GM12878 (cell line): ENCODE measurements around the gene LHFPL5. TPM values are rescaled to one million over a fixed set of nuclear protein-coding genes. Genes with fewer than 3 reads are reported as not detected.

ENCODE experiments used
- ATAC-seq: fragments of 200-7000 bp; cut with Tn5 transposase; 3 replicates; pipeline ENCODE4 v1.9.1; 2020; ENCODE audit warnings: mild to moderate bottlenecking, moderate library complexity
- BruUV-seq: library from RNA; stranded (reverse); fragments of 400-500 nt; replicated peaks from 2 replicates; lab custom pipeline; 2021; lab: Mats Ljungman, UMichigan
- CTCF ChIA-PET: fragments of 300-600 bp; sonication (Branson Sonifier 250); formaldehyde crosslinking; extraction: SDS; loops from one replicate; lab custom pipeline; 2021; ENCODE audit warnings: inconsistent platforms; lab: Yijun Ruan, JAX
- POLR2A ChIA-PET: fragments of 350-600 bp; formaldehyde crosslinking; extraction: SDS; loops from one replicate; lab custom pipeline; 2021; ENCODE audit warnings: inconsistent platforms; lab: Charles Lee
- RAD21 ChIA-PET: fragments of 300-600 bp; sonication (Branson Sonifier 250); formaldehyde crosslinking; loops from one replicate; lab custom pipeline; 2023; ENCODE audit warnings: antibody characterized with exemption; ENCODE audit not compliant: unreplicated experiment; lab: Charles Lee
- SMC1A ChIA-PET: fragments of 300-600 bp; sonication (Branson Sonifier 250); formaldehyde crosslinking; loops from one replicate; lab custom pipeline; 2023; ENCODE audit not compliant: unreplicated experiment, uncharacterized antibody; lab: Charles Lee
- DNase-seq: peaks from one replicate; pipeline ENCODE4 v3.0.0-alpha.2; 2011; ENCODE audit warnings: low read depth, low spot score
- FAIRE-seq: peaks from 3 replicates; lab custom pipeline; 2011; peaks lifted over from hg19 to GRCh38; lab: Jason Lieb, UNC
- H2AFZ ChIP-seq: 2 replicates; pipeline ENCODE4 v1.6.0; 2011; ENCODE audit warnings: low read depth, low read length, control low read depth; ENCODE audit not compliant: control insufficient read depth
- H3K27ac ChIP-seq: 2 replicates; pipeline ENCODE4 v1.5.1; 2011; ENCODE audit warnings: control low read depth; ENCODE audit not compliant: control insufficient read depth, insufficient read depth
- H3K27me3 ChIP-seq, 2 experiments: replicated peaks in 1 of 2; 2 replicates each; pipeline versions ENCODE4 v1.6.0 to v1.6.1; 2011; ENCODE audit warnings: low read length in 1 of 2; ENCODE audit not compliant: control insufficient read depth in 2 of 2, insufficient read depth in 2 of 2
- H3K36me3 ChIP-seq, 2 experiments: 2 replicates each; pipeline ENCODE4 v1.5.1; 2011; ENCODE audit warnings: low read length in 1 of 2; ENCODE audit not compliant: control insufficient read depth in 2 of 2, insufficient read depth in 2 of 2
- H3K4me1 ChIP-seq: 2 replicates; pipeline ENCODE4 v1.6.1; 2011; ENCODE audit warnings: mild to moderate bottlenecking, low read length, moderate library complexity, mixed read lengths; ENCODE audit not compliant: control insufficient read depth, insufficient read depth
- H3K4me2 ChIP-seq: 2 replicates; pipeline ENCODE4 v1.6.0; 2011; ENCODE audit warnings: control low read depth; ENCODE audit not compliant: control insufficient read depth, insufficient read depth
- H3K4me3 ChIP-seq: fragments of 200-600 bp; sonication (generic); 2 replicates; pipeline ENCODE4 v1.5.1; 2016
- H3K79me2 ChIP-seq: 2 replicates; pipeline ENCODE4 v1.6.0; 2011; ENCODE audit warnings: low read length; ENCODE audit not compliant: control insufficient read depth, insufficient read depth
- H3K9ac ChIP-seq: 2 replicates; pipeline ENCODE4 v1.8.0; 2011; ENCODE audit warnings: low read length, control low read depth, mixed read lengths; ENCODE audit not compliant: control insufficient read depth, insufficient read depth
- H3K9me3 ChIP-seq: replicated peaks from 3 replicates; pipeline ENCODE4 v1.5.1; 2011; ENCODE audit warnings: mild to moderate bottlenecking, low read length; ENCODE audit not compliant: control insufficient read depth, insufficient read depth
- H4K20me1 ChIP-seq: 2 replicates; pipeline ENCODE4 v1.6.0; 2011; ENCODE audit not compliant: control insufficient read depth, insufficient read depth
- CBFB ChIP-seq: IDR thresholded peaks from 2 replicates; pipeline ENCODE4 v1.6.1; 2016; ENCODE audit warnings: antibody characterized with exemption, low read depth
- EZH2 ChIP-seq: IDR thresholded peaks from 2 replicates; pipeline ENCODE4 v1.6.1; 2012; ENCODE audit warnings: low read depth, mild to moderate bottlenecking, control low read depth, inconsistent platforms, low read length, borderline replicate concordance; ENCODE audit not compliant: control insufficient read depth
- IRF4 ChIP-seq: IDR thresholded peaks from 2 replicates; pipeline ENCODE4 v1.6.1; 2011; ENCODE audit warnings: low read depth, low read length
- KAT2A ChIP-seq: conservative IDR thresholded peaks from 2 replicates; pipeline ENCODE4 v1.6.1; 2011; ENCODE audit warnings: low read depth, low read length; ENCODE audit not compliant: control insufficient read depth
- KDM1A ChIP-seq: fragments of 200-600 bp; sonication (generic); IDR thresholded peaks from 2 replicates; pipeline ENCODE4 v1.6.1; 2016; ENCODE audit warnings: borderline replicate concordance
- MLLT1 ChIP-seq: fragments of 450-650 bp; IDR thresholded peaks from 2 replicates; pipeline ENCODE4 v1.6.1; 2016; ENCODE audit warnings: mild to moderate bottlenecking
- MYC ChIP-seq: IDR thresholded peaks from 2 replicates; pipeline ENCODE4 v1.6.1; 2011; ENCODE audit warnings: mild to moderate bottlenecking, low read length, moderate library complexity, inconsistent platforms; ENCODE audit not compliant: insufficient read depth, insufficient replicate concordance, insufficient read length, severe bottlenecking
- NBN ChIP-seq: fragments of 450-650 bp; IDR thresholded peaks from 2 replicates; pipeline ENCODE4 v1.6.1; 2016
- NFYA ChIP-seq: IDR thresholded peaks from 2 replicates; pipeline ENCODE4 v1.6.1; 2011; ENCODE audit warnings: low read depth, mild to moderate bottlenecking, low read length, improper control_type of control experiment, borderline replicate concordance
- PML ChIP-seq: IDR thresholded peaks from 2 replicates; pipeline ENCODE4 v1.6.1; 2012; ENCODE audit warnings: low read length, inconsistent platforms
- POU2F2 ChIP-seq: IDR thresholded peaks from 3 replicates; pipeline ENCODE4 v1.6.1; 2011; ENCODE audit warnings: low read depth, mild to moderate bottlenecking, low read length, borderline replicate concordance
- RAD51 ChIP-seq: fragments of 450-650 bp; IDR thresholded peaks from 2 replicates; pipeline ENCODE4 v1.6.1; 2016; ENCODE audit warnings: moderate library complexity, mild to moderate bottlenecking, inconsistent platforms
- SMC3 ChIP-seq: IDR thresholded peaks from 2 replicates; pipeline ENCODE4 v1.6.1; 2011; ENCODE audit warnings: low read length, improper control_type of control experiment, borderline replicate concordance
- STAT1 ChIP-seq: fragments of 450-650 bp; conservative IDR thresholded peaks from 2 replicates; pipeline ENCODE4 v1.6.1; 2014; ENCODE audit warnings: antibody characterized with exemption, mild to moderate bottlenecking
- TARDBP ChIP-seq: IDR thresholded peaks from 2 replicates; pipeline ENCODE4 v1.6.1; 2016; ENCODE audit warnings: borderline replicate concordance
- USF2 ChIP-seq: IDR thresholded peaks from 2 replicates; pipeline ENCODE4 v1.6.1; 2011; ENCODE audit warnings: low read depth, low read length, improper control_type of control experiment, borderline replicate concordance
- ZNF207 ChIP-seq: fragments of 450-650 bp; IDR thresholded peaks from 2 replicates; pipeline ENCODE4 v1.6.1; 2014; ENCODE audit warnings: antibody characterized with exemption, mild to moderate bottlenecking, borderline replicate concordance
- WGBS: methylation state at CpG from one replicate; pipeline ENCODE4 v1.1.6; 2016; ENCODE audit warnings: low lambda C conversion rate; ENCODE audit not compliant: insufficient replicate concordance, insufficient coverage; ENCODE audit errors: missing lambda C conversion rate; 5-methylcytosine and 5-hydroxymethylcytosine counted together
- in situ Hi-C: fragments of 300-500 bp; cut with MboI; formaldehyde crosslinking; loops from 9 replicates; pipeline ENCODE4 v1.14.3; 2018; ENCODE audit warnings: mixed read lengths
- intact Hi-C: fragments of 100-400 bp; cut with micrococcal nuclease; formaldehyde crosslinking; loops from one replicate; pipeline ENCODE4 v1.14.2; 2022; ENCODE audit not compliant: unreplicated experiment
- polyA plus RNA-seq, 11 experiments: library from polyadenylated mRNA; depleted of rRNA in 4 of 11; unstranded in 6 of 11; stranded (reverse) in 5 of 11; fragments of >200 nt; fragmentation: Nextera tagmentation in 4 of 11; fragmentation: Illumina TruSeq in 1 of 11; extraction: Ambion mirVana in 4 of 11; extraction: Trizol in 1 of 11; gene quantifications; 1 replicate in 1 of 11; 2 replicates in 10 of 11; pipeline versions ENCODE4 v1.2.1 to v1.2.3, GENCODE V29; 2011 to 2016; ENCODE audit warnings: inconsistent platforms in 2 of 11, missing spikeins in 2 of 11, low read depth in 1 of 11
- total RNA-seq, 4 experiments: library from RNA; depleted of rRNA in 3 of 4; stranded (reverse); fragments of >200 nt in 3 of 4; fragmentation: Illumina TruSeq in 1 of 4; extraction: Trizol in 1 of 4; gene quantifications; 2 replicates each; pipeline versions ENCODE4 v1.2.1 to v1.2.3, GENCODE V29; 2013 to 2021
- TF ChIP-seq, protein P1 (sequence below): fragments of 450-650 bp; formaldehyde crosslinking; IDR thresholded peaks from 2 replicates; pipeline ENCODE4 v1.4.0; 2022; ENCODE audit warnings: mild to moderate bottlenecking, moderate library complexity
- TF ChIP-seq, protein P2 (sequence below): fragments of 450-650 bp; IDR thresholded peaks from 2 replicates; pipeline ENCODE4 v1.6.1; 2017; ENCODE audit warnings: low read depth, mild to moderate bottlenecking, moderate library complexity

The LHFPL5 gene
- total and polyA plus RNA-seq, 10 of the 15 experiments (the other 5 are each of a cell fraction or from before 2014, with no cell fraction given), result 0.11 TPM; not detected in 9

DNA sequence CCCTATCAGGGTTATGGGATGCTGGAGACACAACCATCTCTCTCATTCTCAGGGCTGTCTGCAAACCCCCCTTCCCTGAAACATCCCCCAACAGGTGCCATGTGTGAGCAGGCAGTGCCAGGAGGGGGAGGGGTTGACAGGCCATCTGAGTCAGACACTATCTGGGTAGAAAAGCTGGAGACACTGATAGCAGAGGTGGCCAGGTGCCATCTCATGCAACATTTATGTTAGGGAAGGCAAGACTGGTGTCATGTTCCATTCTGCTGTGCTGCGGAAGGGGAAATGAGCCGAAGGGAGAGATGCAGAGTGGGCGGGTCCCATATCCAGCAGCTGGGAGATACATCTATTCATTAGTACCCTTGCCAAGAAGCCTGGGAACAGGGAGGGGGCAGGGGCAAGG is 3.5 kb downstream of the LHFPL5 start (continued):
- TF ChIP-seq, protein P1, sequence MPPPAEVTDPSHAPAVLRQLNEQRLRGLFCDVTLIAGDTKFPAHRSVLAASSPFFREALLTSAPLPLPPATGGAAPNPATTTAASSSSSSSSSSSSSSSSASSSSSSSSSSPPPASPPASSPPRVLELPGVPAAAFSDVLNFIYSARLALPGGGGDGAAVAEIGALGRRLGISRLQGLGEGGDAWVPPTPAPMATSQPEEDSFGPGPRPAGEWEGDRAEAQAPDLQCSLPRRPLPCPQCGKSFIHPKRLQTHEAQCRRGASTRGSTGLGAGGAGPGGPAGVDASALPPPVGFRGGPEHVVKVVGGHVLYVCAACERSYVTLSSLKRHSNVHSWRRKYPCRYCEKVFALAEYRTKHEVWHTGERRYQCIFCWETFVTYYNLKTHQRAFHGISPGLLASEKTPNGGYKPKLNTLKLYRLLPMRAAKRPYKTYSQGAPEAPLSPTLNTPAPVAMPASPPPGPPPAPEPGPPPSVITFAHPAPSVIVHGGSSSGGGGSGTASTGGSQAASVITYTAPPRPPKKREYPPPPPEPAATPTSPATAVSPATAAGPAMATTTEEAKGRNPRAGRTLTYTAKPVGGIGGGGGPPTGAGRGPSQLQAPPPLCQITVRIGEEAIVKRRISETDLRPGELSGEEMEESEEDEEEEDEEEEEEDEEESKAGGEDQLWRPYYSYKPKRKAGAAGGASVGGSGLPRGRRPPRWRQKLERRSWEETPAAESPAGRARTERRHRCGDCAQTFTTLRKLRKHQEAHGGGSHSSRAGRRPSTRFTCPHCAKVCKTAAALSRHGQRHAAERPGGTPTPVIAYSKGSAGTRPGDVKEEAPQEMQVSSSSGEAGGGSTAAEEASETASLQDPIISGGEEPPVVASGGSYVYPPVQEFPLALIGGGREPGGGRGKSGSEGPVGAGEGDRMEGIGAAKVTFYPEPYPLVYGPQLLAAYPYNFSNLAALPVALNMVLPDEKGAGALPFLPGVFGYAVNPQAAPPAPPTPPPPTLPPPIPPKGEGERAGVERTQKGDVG (CRISPR knock-in tag), result no peak
- no peak for TF ChIP-seq STAT1
- TF ChIP-seq USF2, result no peak
- TF ChIP-seq CBFB, result no peak
- TF ChIP-seq NFYA, result no peak
- TF ChIP-seq IRF4, result no peak

- H3K9ac ChIP-seq, result no peak overlapping the region
- intact Hi-C loops (no loop called here), in situ Hi-C loops (no loop called here)
- no peak overlapping the region for H2AFZ ChIP-seq
- H3K27ac ChIP-seq, result no peak overlapping the region
- no peak for ATAC-seq
- H3K27me3 ChIP-seq, result no peaks in the 10 kb centered on the region
- no peaks in the 10 kb centered on the region for H3K9me3 ChIP-seq
- ChIA-PET SMC1A (no interaction called here), POLR2A (no interaction called here), CTCF (no interaction called here), RAD21 (no interaction called here)
- BruUV-seq, result no TSS peak
- WGBS, result 56% methylated on average over 5 of the region's 5 CpGs
- H3K79me2 ChIP-seq, result no peaks in the 10 kb centered on the region
- no peaks in the 10 kb centered on the region for H4K20me1 ChIP-seq
- H3K36me3 ChIP-seq, result no peaks in the 10 kb centered on the region
- H3K4me1 ChIP-seq, result no peaks in the 10 kb centered on the region
- H3K4me3 ChIP-seq, result no peak overlapping the region
- FAIRE-seq, result no peak
- DNase-seq, result no peak
- H3K4me2 ChIP-seq, result no peak overlapping the region
- no peak for TF ChIP-seq KAT2A
- no peak for TF ChIP-seq TARDBP
- no peak for TF ChIP-seq ZNF207
- TF ChIP-seq EZH2, result no peak
- TF ChIP-seq NBN, result no peak
- TF ChIP-seq RAD51, result no peak
- no peak for TF ChIP-seq KDM1A
- TF ChIP-seq, protein P2, sequence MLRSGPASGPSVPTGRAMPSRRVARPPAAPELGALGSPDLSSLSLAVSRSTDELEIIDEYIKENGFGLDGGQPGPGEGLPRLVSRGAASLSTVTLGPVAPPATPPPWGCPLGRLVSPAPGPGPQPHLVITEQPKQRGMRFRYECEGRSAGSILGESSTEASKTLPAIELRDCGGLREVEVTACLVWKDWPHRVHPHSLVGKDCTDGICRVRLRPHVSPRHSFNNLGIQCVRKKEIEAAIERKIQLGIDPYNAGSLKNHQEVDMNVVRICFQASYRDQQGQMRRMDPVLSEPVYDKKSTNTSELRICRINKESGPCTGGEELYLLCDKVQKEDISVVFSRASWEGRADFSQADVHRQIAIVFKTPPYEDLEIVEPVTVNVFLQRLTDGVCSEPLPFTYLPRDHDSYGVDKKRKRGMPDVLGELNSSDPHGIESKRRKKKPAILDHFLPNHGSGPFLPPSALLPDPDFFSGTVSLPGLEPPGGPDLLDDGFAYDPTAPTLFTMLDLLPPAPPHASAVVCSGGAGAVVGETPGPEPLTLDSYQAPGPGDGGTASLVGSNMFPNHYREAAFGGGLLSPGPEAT, result no peak
- no peak for TF ChIP-seq PML
- TF ChIP-seq POU2F2, result no peak
- TF ChIP-seq MYC, result no peak
- TF ChIP-seq SMC3, result no peak
- no peak for TF ChIP-seq MLLT1
Measured at GRCh38 chr6:35809809-35810208, 4.7 kb downstream of the LHFPL5 start.
